ENCODE measurements around the gene MED17.

GRCh38 chr11:93744669-93745004, 39.4 kb upstream of the MED17 start:
- TF ChIP-seq CTCF (IDR thresholded peaks at IDR 0.05) = no peak
- TF ChIP-seq ZFX (IDR thresholded peaks at IDR 0.05; ENCODE audit: borderline replicate concordance) = no peak

All from 22Rv1 (cell line).